NCI-H460 (cell line): ENCODE results near the gene USP53. TPM values are rescaled to one million over a fixed set of nuclear protein-coding genes. Genes with fewer than 3 reads are reported as not detected.
"Not testable (repeated sequence)": the region's sequence is repeated elsewhere in the genome, so short reads cannot be mapped to it uniquely, and the experiment has no call there.

Experiments
- DNase-seq: peaks from one replicate; pipeline ENCODE4 v3.0.0-alpha.2; 2016; ENCODE audit warnings: low read depth; ENCODE audit errors: extremely low read depth
- total RNA-seq: library from RNA; depleted of rRNA; stranded (reverse); fragments of >200 nt; shearing (Covaris generic); gene quantifications from 2 replicates; pipeline ENCODE4 v1.2.3, GENCODE V29; 2014

Gene USP53
- total RNA-seq, 1 experiment from 2014 or later: 31.1 TPM

DNA sequence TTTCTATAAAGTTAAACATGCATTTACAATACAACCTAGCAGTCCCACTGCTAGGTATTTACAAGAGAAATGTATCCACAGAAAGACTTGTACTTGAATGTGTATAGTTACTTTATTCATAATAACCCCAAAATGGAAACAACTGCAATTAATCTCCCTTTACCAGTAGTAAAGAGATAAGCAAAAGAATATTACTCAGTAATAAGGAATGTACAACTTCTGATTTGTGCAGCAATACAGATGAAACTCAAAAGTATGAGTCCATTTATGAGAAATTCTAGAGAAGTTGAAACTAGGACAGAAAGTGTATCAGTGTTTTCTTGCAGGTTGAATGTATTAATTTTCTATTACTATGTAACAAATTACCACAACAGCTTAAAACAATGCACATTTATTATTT lies 15.2 kb downstream of the USP53 start:
- no peak for DNase-seq

DNA sequence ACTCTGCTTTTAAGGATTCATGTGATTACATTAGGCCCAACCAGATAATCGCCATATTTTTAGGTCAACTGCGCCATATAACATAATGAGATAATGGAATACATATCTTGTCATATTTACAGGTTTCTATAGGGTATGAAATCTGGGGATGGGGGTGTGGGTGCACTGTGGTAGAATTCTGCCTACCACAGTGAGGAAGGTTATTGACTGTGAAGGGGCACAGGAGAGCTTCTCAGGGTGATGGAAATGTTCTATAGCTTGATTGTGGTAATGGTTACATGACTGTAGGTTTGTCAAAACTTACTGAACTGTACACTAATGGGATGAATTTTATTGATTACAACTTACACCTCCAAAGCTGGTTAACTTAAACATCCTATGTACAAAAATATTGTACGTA lies 15.9 kb downstream of the USP53 start:
- no peak for DNase-seq

DNA sequence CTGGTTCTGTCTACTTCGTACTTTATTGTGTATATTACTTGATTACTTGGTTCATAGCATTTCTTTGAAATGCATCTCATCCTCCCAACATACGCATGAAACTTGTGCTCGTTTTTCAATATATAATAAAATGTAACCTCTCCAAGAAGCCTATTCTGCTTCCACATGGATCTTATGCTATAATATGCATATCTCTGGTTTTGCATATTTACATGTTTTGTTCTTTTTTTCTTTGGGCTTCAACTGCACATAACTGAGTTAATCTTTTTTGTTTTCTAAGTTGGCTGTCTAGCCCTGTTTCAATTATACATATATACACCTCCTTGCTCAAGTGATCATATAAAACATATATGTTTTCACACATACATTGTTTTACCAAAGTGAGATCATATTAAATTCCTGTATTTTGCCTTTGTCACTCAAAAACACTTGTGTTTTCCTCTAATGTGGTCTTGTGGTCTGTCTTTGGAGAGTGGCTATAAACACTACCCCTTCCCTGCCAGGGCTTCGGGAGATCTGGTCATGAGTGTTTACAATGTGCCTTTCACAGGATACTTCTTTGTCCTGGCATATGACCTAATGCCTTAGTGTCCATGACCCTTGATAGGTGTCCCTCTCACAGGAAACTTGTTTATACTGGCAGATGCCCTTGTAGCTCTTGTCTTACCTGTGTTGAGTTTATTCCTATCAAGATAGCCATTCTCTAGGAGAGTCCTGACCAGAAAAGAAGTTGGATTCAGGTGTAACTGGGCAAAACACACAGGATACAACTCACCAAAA lies 17.6 kb downstream of the USP53 start:
- DNase-seq: no peak

DNA sequence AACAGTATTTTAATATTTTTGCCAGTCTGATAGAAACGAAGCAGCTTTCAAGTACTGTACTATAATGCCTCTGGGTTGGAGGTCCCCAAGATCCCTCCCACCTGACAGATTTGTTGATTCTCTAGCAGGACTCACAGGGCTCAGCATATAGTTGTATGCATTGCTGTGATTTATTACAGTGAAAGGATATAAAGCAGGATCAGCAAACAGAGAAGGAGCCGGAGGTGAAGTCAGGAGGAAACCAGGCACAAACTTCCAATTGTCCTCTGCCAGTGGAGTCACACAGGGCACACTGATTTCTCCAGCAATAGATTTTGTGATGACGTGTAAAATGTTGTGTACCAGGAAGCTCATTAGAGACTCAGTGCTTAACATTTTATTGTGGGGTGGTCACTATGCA lies 19.0 kb downstream of the USP53 start:
- DNase-seq: no peak

DNA sequence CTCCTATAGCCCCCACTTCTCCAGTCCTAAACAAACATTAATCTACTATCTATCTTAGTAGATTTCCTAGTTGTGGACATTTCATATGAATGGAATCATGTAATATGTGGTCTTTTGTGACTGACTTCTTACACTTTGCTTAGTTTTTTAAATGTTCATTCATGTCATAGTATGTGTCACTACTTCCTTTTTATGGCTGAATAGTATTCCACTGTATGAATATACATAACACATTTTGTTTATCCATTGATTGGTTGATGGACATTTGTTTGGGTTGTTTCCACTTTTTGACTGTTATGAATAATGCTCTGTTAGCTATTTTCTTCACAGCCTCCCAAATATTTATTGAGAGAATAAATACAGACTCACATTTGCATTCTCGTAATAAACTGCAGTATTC lies 19.8 kb downstream of the USP53 start:
- DNase-seq: no peak

DNA sequence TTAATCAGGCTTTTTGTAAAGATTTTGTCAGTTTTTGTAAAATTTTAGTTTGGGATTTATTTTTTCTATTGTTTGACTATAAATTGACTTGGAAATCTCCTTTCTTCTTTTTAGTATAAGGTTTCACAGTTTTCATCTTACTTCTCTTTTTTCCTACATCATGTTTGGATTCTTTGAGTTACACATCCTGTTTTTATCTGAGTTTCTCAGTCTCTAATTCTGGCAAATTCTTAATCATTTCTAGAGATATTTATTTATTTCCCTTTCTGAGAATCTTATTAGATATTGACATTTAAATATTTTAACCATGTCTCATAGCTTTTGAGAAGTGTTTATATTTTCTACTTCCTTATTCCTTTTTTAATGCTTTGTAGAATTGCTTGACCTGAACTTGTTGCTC lies 20.7 kb downstream of the USP53 start:
- DNase-seq: no peak

DNA sequence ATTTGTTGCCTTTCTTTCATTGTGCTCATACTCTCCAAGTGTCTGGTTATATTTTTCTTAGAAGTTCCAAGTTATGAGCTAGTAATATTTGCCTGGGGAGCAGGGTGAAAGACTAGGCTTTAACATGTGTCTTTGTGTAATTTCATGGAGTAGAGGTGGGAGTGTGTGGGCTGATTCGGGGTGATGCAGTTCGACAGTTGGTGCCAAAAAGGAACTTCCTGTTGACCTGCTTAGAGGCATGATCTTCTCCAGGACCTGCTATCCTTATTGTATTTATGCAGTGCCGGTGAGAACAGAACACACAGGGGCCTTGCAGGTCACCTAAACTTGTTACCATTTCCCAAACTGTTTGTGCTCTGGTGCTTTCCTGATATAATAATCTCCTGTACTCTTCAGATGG lies 21.2 kb downstream of the USP53 start:
- no peak for DNase-seq

DNA sequence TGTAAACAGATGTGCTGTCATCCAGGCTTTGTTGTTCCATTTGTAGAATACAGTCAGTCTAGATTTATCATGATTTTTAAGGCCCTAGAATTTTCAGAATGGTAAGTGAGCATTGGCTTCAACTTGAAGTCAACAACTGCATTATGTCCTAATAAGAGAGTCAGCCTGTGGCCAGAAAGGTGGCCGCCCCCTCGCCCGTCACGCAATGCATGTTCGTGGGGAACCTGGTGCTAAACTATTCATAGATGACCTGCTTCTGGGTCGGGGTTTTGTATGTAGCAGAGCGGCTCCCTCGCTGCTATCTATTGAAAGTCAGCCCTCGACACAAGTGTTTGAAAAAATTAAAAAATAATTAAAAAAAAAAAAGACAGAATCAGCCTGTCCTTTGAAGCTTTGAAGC lies 24.7 kb downstream of the USP53 start:
- DNase-seq: no peak

DNA sequence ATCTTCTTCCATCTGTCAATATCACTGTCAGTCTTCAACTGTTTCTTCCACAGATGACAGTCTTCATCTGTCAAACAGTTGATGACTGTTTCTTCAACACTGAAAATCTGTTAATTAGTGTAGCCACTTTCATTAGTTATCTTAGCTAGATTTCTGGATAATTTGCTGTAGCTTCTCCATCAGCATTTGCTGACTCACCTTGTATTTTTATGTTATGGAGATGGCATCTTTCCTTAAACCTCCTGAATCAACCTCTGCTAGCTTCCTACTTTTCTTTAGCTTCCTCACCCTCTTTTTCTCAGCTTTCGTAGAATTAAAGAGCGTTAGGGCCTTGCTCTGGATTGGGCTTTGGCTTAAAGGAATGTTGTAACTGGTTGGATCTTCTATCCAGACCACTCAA lies 25.1 kb downstream of the USP53 start:
- no peak for DNase-seq

DNA sequence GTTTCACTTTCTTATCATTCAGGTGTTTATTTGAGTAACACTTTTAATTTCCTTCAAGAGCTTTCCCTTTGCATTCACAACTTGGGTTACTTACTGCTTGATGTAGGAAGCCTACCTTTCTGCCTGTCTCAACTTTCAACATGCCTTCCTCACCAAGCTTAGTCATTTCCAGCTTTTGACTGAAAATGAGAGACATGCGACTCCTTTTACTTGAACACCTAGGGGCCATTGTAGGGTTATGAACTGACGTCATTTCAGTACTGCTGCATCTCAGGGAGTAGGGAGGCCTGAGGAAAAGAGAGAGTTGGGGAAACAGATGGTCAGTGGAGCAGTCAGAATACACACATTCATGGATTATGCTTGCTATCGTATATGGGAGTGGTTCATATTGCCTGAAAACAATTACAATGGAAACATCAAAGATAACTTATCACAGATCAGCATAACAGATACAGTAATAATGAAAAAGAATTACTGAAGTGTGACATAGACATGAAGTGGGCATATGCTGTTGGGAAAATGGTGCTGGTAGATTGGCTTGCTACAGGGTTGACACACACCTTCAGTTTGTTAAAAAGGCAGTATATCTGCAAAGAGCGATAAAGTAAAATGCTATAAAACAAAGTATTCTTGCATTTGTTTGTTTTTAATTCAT lies 25.7 kb downstream of the USP53 start:
- DNase-seq: no peak

DNA sequence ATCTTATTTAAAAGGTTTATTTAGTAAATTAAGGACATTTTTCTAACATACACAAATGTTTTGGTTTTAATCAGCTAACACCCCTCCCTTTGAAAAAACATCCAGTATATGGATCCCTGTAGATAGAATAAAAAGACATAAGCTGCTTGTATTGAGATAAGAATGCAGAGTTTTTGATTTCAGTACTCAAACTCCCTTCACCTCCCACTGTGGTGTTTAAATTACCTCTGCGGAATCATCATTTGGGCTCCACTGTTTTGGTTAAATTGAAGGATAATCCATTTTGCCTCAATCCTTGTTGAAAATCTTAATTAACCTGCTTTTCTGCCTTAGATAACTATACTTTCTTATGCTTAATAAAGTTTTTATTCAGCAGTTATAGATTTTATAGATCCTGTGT lies 27.6 kb downstream of the USP53 start:
- DNase-seq: no peak

DNA sequence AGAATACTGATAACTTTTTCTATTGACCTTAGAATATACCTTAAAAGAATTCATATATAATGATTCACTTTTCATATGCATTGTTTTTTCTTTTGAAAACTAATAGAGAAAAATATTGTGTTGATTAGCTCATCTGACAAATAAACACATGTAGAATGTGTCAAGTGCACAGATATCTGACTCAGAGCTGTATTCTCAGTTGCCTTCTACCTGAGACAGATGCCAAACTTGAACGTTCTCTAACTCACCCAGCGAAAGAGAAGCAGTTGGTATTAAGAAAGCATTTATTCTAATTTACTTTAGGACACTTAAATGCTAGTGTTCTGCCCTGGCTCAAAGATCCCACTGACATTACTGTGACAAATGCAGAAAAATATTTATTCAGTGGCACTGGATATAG lies 28.1 kb downstream of the USP53 start:
- no peak for DNase-seq

DNA sequence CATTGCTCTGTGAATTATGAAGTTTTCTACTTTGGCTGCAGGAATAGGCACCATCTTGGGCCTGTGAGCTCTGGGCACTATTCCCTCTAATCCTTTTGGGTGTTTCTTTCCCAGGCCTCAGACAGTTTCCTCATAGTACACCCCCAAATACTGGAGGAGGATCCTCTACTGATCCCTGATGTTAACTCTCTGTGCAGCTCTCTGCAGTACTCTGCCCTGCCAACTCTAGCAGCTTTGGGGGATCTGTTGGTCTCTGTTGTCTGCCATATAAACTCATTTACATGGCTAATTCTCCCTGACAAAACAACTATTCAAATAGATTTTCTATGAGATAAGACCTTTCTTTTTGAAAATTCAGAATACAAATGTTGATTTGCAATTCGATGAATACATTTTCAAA lies 29.9 kb downstream of the USP53 start:
- no peak for DNase-seq

DNA sequence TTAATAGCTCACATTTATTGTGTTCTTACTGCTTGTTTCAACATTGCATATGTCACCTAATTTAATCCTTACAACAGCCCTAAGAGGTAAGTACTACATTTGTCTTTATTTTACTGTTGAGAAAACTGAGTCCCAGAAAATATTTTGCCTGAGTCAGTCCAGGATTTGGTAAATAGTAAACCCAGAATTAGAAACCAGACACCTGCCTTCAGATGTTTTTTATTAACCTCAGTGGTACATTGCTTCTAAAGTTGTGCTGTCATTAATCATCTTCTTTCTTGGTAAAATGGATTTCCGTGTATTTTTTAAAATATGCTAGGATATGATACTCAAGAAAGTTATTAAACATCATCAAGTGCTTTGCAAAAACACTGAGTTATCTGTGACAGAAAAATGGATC lies 31.4 kb downstream of the USP53 start:
- DNase-seq: no peak

DNA sequence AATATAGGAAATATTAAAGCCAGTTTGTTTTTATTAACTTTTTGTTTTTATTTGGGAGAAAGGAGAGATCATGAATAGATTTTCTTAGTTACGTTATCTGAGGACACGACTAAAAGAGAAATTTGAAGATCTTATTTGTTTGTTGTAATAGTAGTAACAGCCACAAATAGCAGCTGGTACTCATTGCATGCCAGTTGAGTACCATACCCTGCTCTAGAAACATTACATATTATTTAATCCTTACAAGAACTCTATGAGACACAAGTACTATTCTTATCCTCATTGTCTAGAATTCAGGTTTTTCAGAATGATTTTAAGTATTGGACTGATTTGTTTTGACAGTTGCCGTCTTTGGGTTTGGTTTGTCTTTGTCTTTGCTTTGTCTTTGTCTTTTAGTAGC lies 31.8 kb downstream of the USP53 start:
- DNase-seq: no peak

DNA sequence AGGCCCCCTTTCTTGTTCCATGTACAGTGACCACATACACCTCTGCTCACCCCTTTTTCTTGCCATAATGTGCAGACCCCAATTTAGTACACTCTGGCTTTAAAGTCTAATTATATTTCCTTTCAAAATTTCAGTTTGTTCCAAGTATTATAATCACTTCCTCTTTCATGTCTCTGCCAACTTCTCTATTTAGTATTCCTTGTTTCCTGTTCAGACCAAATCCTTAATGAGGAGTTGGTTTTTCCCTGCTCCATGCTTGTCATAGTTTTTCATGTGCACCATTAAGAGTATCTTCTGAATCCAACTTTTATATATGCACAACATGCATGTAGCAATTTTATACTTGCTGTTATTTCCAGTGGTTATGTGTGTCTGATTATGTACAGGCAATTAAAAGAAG lies 32.3 kb downstream of the USP53 start:
- DNase-seq: no peak

DNA sequence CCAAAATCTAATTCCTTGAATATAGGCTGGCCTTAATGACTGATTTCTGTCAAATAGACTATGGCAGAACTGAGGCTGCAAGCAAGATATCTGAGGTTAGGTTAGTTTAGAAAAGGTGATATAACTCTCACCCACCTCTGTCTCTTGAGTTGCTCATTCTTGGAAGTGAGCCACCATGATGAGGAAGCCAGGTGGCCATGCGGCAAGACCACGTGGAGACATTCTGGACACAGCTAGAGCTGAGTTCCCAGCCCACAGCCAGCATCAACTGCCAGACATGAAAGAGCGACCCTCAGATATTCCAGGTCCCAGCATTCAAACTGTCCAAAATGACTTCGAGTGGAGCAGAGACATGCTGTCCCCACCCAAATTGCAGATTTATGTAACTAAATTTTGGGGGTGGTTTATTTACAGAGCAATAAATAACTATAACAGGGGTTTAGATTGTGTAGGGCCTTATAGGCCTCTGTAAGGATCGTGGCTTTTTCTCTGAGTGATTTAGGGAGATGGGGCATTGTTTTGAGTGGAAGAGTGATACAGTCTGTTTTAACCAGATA lies 33.7 kb downstream of the USP53 start:
- no peak for DNase-seq

DNA sequence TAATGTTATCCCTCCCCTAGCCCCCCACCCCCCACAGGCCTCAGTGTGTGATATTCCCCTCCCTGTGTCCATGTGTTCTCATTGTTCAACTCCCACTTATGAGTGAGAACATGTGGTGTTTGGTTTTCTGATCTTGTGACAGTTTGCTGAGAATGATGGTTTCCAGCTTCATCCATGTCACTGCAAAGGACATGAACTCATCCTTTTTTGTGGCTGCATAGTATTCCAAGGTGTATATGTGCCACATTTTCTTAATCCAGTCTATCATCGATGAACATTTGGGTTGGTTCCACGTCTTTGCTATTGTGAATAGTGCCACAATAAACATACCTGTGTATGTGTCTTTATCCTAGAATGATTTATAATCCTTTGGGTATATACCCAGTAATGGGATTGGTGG lies 38.5 kb downstream of the USP53 start:
- DNase-seq: not testable (repeated sequence)

DNA sequence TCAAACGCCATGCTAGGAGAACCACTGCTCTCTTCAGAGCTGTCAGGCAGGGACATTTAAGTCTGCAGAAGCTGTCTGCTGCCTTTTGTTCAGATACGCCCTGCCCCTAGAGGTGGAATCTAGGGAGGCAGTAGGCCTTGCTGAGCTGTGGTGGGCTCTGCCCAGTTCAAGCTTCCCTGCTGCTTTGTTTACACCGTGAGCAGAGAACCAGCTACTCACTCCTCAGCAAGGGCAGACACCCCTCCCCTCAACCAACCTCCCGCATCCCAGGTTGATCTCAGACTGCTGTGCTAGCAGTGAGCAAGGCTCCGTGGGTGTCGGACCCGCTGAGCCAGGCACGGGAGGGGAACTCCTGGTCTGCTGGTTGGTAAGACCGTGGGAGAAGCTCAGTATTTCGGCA lies 42.7 kb downstream of the USP53 start:
- not testable (repeated sequence) for DNase-seq

DNA sequence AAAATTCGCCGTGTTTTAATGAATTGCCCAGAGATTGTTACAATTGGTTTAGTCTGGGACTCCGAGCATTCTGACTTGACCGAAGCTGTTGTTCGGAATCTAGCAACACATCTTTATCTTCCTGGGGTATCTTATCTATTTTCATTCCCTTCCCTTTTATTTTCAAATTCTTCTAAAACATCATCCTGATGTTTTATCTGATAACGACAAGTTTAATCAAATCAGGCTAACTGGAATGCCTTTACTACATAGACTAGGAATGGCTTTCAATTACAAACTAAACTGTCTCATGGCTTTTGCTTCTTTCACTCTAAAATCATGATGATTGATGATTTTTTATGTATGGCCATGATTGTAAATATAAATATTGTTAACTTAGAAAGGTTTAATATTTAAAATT lies 48.0 kb downstream of the USP53 start:
- DNase-seq: no peak

DNA sequence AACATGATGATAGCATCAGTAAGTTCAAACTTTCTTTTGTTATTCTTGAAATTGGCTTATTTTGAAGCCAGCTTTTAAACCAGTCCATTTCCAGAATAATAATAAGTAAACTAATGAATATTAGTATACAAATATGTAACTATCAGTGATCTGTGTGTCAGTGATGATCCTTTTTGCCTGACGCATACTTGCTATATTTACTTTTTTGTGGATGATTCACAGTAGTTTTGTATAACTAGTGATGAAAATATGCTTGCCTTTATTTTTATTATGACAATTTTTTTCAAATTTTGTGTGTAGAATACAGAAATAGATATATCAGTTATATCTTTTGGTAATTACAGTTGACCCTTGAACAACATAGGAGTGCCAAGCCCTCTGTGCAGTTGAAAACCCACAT lies 49.5 kb downstream of the USP53 start:
- no peak for DNase-seq

DNA sequence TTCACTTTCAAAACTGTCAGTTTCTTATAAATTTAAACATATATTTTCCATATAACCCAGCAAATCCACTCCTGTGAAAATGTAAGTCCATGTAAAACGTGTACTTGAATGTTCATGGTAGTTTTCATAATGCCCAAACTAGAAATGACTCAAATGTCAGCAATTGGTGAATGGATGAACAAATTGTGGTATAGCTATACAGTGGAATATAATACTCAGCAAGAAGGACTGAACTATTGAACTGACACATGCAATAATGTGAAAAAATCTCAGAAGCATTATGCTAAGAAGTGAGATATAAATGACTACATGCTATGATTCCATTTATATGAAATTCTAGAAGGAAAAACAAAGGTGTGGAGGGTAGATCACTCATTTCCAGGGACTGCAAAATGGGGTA lies 52.2 kb downstream of the USP53 start:
- no peak for DNase-seq
